ENCODE measurements around the gene WDR6.

Gene WDR6

GRCh38 chr3:49021213-49021812, 14.1 kb downstream of the WDR6 start:
- Histone ChIP-seq H3K27ac (ENCODE audit: low read depth, low read length) (peak overlapping the region; percentile 99), H3K36me3 (ENCODE audit: control insufficient read depth, insufficient read depth, low read length) (peaks cover 27% of the 10 kb centered on the region), H3K4me3 (ENCODE audit: low read length) (peak overlapping the region; percentile 94), H3K4me1 (ENCODE audit: control insufficient read depth, insufficient read depth, low read length) (peaks cover 12% of the 10 kb centered on the region), H3K9ac (ENCODE audit: low read length) (peak overlapping the region; percentile 98), H3K27me3 (ENCODE audit: control insufficient read depth, insufficient read depth, low read length) (no peaks in the 10 kb centered on the region)

- Histone ChIP-seq H3K27me3 (ENCODE audit: control insufficient read depth, insufficient read depth, low read length) (no peaks in the 10 kb centered on the region), H3K4me3 (ENCODE audit: low read length) (peak within 1 kb of the TSS; percentile 94), H3K9ac (ENCODE audit: low read length) (peak within 1 kb of the TSS; percentile 98), H3K27ac (ENCODE audit: low read depth, low read length) (peak within 1 kb of the TSS; percentile 99), H3K36me3 (ENCODE audit: control insufficient read depth, insufficient read depth, low read length) (peaks cover 30% of the 10 kb centered on the region), H3K4me1 (ENCODE audit: control insufficient read depth, insufficient read depth, low read length) (peaks cover 12% of the 10 kb centered on the region)
Measured at GRCh38 chr3:49021813-49022687, 14.9 kb downstream of the WDR6 start, which contains the start of gene NDUFAF3. NDUFAF3 (plus strand) TSS chr3:49022121; CDS start chr3:49022145, 24 bp downstream.

GRCh38 chr3:49022688-49023171, 15.5 kb downstream of the WDR6 start:
- peaks cover 7% of the 10 kb centered on the region for H3K4me1 ChIP-seq (ENCODE audit: control insufficient read depth, insufficient read depth, low read length)
- peak overlapping the region; percentile 89 for H3K4me3 ChIP-seq (ENCODE audit: low read length)
- H3K27me3 ChIP-seq (ENCODE audit: control insufficient read depth, insufficient read depth, low read length): no peaks in the 10 kb centered on the region
- H3K36me3 ChIP-seq (ENCODE audit: control insufficient read depth, insufficient read depth, low read length): peaks cover 30% of the 10 kb centered on the region
- H3K27ac ChIP-seq (ENCODE audit: low read depth, low read length): peak overlapping the region; percentile 99
- H3K9ac ChIP-seq (ENCODE audit: low read length): peak overlapping the region; percentile 98

GRCh38 chr3:49023775-49024174, 16.6 kb downstream of the WDR6 start:
- Histone ChIP-seq H3K4me3 (ENCODE audit: low read length) (no peak overlapping the region), H3K36me3 (ENCODE audit: control insufficient read depth, insufficient read depth, low read length) (peaks cover 30% of the 10 kb centered on the region), H3K27me3 (ENCODE audit: control insufficient read depth, insufficient read depth, low read length) (no peaks in the 10 kb centered on the region), H3K27ac (ENCODE audit: low read depth, low read length) (no peak overlapping the region), H3K4me1 (ENCODE audit: control insufficient read depth, insufficient read depth, low read length) (peaks cover 13% of the 10 kb centered on the region), H3K9ac (ENCODE audit: low read length) (no peak overlapping the region)

GRCh38 chr3:49024449-49024848, 17.3 kb downstream of the WDR6 start:
- peaks cover 14% of the 10 kb centered on the region for H3K4me1 ChIP-seq (ENCODE audit: control insufficient read depth, insufficient read depth, low read length)

GRCh38 chr3:49025005-49025792, 18.0 kb downstream of the WDR6 start:
- H3K9ac ChIP-seq (ENCODE audit: low read length): no peak overlapping the region
- peaks cover 12% of the 10 kb centered on the region for H3K4me1 ChIP-seq (ENCODE audit: control insufficient read depth, insufficient read depth, low read length)
- H3K4me3 ChIP-seq (ENCODE audit: low read length): no peak overlapping the region
- peaks cover 30% of the 10 kb centered on the region for H3K36me3 ChIP-seq (ENCODE audit: control insufficient read depth, insufficient read depth, low read length)
- no peaks in the 10 kb centered on the region for H3K27me3 ChIP-seq (ENCODE audit: control insufficient read depth, insufficient read depth, low read length)
- H3K27ac ChIP-seq (ENCODE audit: low read depth, low read length): no peak overlapping the region

More at GRCh38 chr3:49024449-49024848, 17.3 kb downstream of the WDR6 start:
- H3K27me3 ChIP-seq (ENCODE audit: control insufficient read depth, insufficient read depth, low read length): no peaks in the 10 kb centered on the region
- H3K27ac ChIP-seq (ENCODE audit: low read depth, low read length): no peak overlapping the region
- no peak overlapping the region for H3K9ac ChIP-seq (ENCODE audit: low read length)
- H3K4me3 ChIP-seq (ENCODE audit: low read length): no peak overlapping the region
- H3K36me3 ChIP-seq (ENCODE audit: control insufficient read depth, insufficient read depth, low read length): peaks cover 30% of the 10 kb centered on the region

- H3K27ac ChIP-seq (ENCODE audit: low read depth, low read length): no peak overlapping the region
- no peak overlapping the region for H3K4me3 ChIP-seq (ENCODE audit: low read length)
- H3K4me1 ChIP-seq (ENCODE audit: control insufficient read depth, insufficient read depth, low read length): peaks cover 7% of the 10 kb centered on the region
- no peaks in the 10 kb centered on the region for H3K27me3 ChIP-seq (ENCODE audit: control insufficient read depth, insufficient read depth, low read length)
- H3K9ac ChIP-seq (ENCODE audit: low read length): no peak overlapping the region
- peaks cover 30% of the 10 kb centered on the region for H3K36me3 ChIP-seq (ENCODE audit: control insufficient read depth, insufficient read depth, low read length)
Measured at GRCh38 chr3:49025793-49026520, 18.8 kb downstream of the WDR6 start.

GRCh38 chr3:49026536-49026935, 19.3 kb downstream of the WDR6 start:
- peaks cover 32% of the 10 kb centered on the region for H3K36me3 ChIP-seq (ENCODE audit: control insufficient read depth, insufficient read depth, low read length)
- H3K27me3 ChIP-seq (ENCODE audit: control insufficient read depth, insufficient read depth, low read length): no peaks in the 10 kb centered on the region
- no peak overlapping the region for H3K27ac ChIP-seq (ENCODE audit: low read depth, low read length)

GRCh38 chr3:49027634-49028033, 20.4 kb downstream of the WDR6 start:
- no peaks in the 10 kb centered on the region for H3K27me3 ChIP-seq (ENCODE audit: control insufficient read depth, insufficient read depth, low read length)
- H3K36me3 ChIP-seq (ENCODE audit: control insufficient read depth, insufficient read depth, low read length): peaks cover 43% of the 10 kb centered on the region
- H3K27ac ChIP-seq (ENCODE audit: low read depth, low read length): no peak overlapping the region
- H3K4me1 ChIP-seq (ENCODE audit: control insufficient read depth, insufficient read depth, low read length): peaks cover 7% of the 10 kb centered on the region
- no peak overlapping the region for H3K9ac ChIP-seq (ENCODE audit: low read length)
- no peak overlapping the region for H3K4me3 ChIP-seq (ENCODE audit: low read length)

More at GRCh38 chr3:49026536-49026935, 19.3 kb downstream of the WDR6 start:
- Histone ChIP-seq H3K4me3 (ENCODE audit: low read length) (no peak overlapping the region), H3K4me1 (ENCODE audit: control insufficient read depth, insufficient read depth, low read length) (peaks cover 7% of the 10 kb centered on the region), H3K9ac (ENCODE audit: low read length) (no peak overlapping the region)

GRCh38 chr3:49028298-49028672, 21.1 kb downstream of the WDR6 start:
- H3K36me3 ChIP-seq (ENCODE audit: control insufficient read depth, insufficient read depth, low read length): peaks cover 50% of the 10 kb centered on the region

GRCh38 chr3:49028673-49029562, 21.7 kb downstream of the WDR6 start, which contains the start of gene IMPDH2:
IMPDH2 (minus strand) TSS chr3:49029398; CDS start chr3:49029350, 48 bp downstream.
- peak within 1 kb of the TSS; percentile 92 for H3K27ac ChIP-seq (ENCODE audit: low read depth, low read length)
- H3K4me1 ChIP-seq (ENCODE audit: control insufficient read depth, insufficient read depth, low read length): peaks cover 7% of the 10 kb centered on the region
- H3K9ac ChIP-seq (ENCODE audit: low read length): peak within 1 kb of the TSS; percentile 99
- H3K36me3 ChIP-seq (ENCODE audit: control insufficient read depth, insufficient read depth, low read length): peaks cover 49% of the 10 kb centered on the region
- H3K4me3 ChIP-seq (ENCODE audit: low read length): peak within 1 kb of the TSS; percentile 95
- no peaks in the 10 kb centered on the region for H3K27me3 ChIP-seq (ENCODE audit: control insufficient read depth, insufficient read depth, low read length)

More at GRCh38 chr3:49028298-49028672, 21.1 kb downstream of the WDR6 start:
- H3K27me3 ChIP-seq (ENCODE audit: control insufficient read depth, insufficient read depth, low read length): no peaks in the 10 kb centered on the region
- H3K4me1 ChIP-seq (ENCODE audit: control insufficient read depth, insufficient read depth, low read length): peaks cover 7% of the 10 kb centered on the region
- peak overlapping the region; percentile 92 for H3K27ac ChIP-seq (ENCODE audit: low read depth, low read length)
- H3K9ac ChIP-seq (ENCODE audit: low read length): peak overlapping the region; percentile 99
- H3K4me3 ChIP-seq (ENCODE audit: low read length): peak overlapping the region; percentile 95
